Tibial nerve (tissue), 3 donors: Measurements from ENCODE around the gene ATG5.

Source experiments
- POLR2A ChIP-seq, 2 donors: fragments of 450-650 bp; IDR thresholded peaks; one replicate each; pipeline ENCODE4 v1.6.1; 2017; ENCODE audit warnings: antibody characterized with exemption in 2 of 2, mild to moderate bottlenecking in 2 of 2, moderate library complexity in 2 of 2
- TF ChIP-seq, protein P1 (sequence below), 5 experiments: fragments of 200-600 bp in 3 of 5; fragments of 450-650 bp in 2 of 5; sonication (generic) in 3 of 5; IDR thresholded peaks; one replicate each; pipeline ENCODE4 v1.5.1; 2016 to 2019; ENCODE audit warnings: antibody characterized with exemption in 5 of 5, mild to moderate bottlenecking in 3 of 5, moderate library complexity in 2 of 5

DNA sequence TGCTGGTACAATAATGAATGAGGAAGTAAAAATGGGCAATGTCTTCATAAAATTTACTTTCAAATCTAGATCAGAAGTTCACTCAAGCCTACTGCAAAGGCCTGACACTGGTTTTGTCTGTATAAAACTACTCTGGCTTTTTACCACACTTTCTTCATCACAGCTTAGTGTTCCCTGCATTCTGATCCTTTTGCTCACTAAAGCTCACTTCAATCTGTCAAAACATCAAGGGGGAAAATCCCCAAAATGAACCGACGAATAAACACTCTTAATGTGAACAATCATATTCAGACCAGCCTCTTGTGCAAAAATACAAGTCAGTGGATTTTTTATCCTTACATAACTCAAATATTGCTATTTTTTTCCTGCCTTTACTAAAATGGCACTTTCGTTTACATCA lies 140.9 kb downstream of the ATG5 start:
- TF ChIP-seq, protein P1, sequence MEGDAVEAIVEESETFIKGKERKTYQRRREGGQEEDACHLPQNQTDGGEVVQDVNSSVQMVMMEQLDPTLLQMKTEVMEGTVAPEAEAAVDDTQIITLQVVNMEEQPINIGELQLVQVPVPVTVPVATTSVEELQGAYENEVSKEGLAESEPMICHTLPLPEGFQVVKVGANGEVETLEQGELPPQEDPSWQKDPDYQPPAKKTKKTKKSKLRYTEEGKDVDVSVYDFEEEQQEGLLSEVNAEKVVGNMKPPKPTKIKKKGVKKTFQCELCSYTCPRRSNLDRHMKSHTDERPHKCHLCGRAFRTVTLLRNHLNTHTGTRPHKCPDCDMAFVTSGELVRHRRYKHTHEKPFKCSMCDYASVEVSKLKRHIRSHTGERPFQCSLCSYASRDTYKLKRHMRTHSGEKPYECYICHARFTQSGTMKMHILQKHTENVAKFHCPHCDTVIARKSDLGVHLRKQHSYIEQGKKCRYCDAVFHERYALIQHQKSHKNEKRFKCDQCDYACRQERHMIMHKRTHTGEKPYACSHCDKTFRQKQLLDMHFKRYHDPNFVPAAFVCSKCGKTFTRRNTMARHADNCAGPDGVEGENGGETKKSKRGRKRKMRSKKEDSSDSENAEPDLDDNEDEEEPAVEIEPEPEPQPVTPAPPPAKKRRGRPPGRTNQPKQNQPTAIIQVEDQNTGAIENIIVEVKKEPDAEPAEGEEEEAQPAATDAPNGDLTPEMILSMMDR (IDR thresholded peaks at IDR 0.05) = no peak
- TF ChIP-seq POLR2A (IDR thresholded peaks at IDR 0.05) = no peak
